K562 (cell line): ENCODE results near the gene CD101. TPM values are rescaled to one million over a fixed set of nuclear protein-coding genes. Genes with fewer than 3 reads are reported as not detected.

Source experiments
- BMI1 ChIP-seq: fragments of 150-350 bp; IDR thresholded peaks from 2 replicates; pipeline ENCODE4 v1.6.1; 2014; ENCODE audit warnings: low read length
- CBFA2T2 ChIP-seq: fragments of 450-650 bp; conservative IDR thresholded peaks from 2 replicates; pipeline ENCODE4 v1.6.1; 2017; ENCODE audit warnings: mild to moderate bottlenecking
- HDAC3 ChIP-seq: fragments of 450-650 bp; IDR thresholded peaks from 2 replicates; pipeline ENCODE4 v1.6.1; 2018; ENCODE audit warnings: borderline replicate concordance, mild to moderate bottlenecking, moderate library complexity; ENCODE audit not compliant: partially characterized antibody
- JUND ChIP-seq, 2 experiments: IDR thresholded peaks; 2 replicates in 1 of 2; 3 replicates in 1 of 2; pipeline ENCODE4 v1.6.1; 2011; ENCODE audit warnings: borderline replicate concordance in 2 of 2, low read depth in 2 of 2, low read length in 2 of 2, improper control_type of control experiment in 1 of 2, missing biosample characterization in 1 of 2, missing genetic modification characterization in 1 of 2, missing genetic modification reagents in 1 of 2
- MAFK ChIP-seq: IDR thresholded peaks from 2 replicates; pipeline ENCODE4 v1.6.1; 2011; ENCODE audit warnings: low read length, improper control_type of control experiment
- NCOA6 ChIP-seq: fragments of 450-650 bp; IDR thresholded peaks from 2 replicates; pipeline ENCODE4 v1.6.1; 2017; ENCODE audit warnings: mild to moderate bottlenecking
- polyA plus RNA-seq, 8 experiments: library from polyadenylated mRNA; depleted of rRNA in 4 of 8; stranded (reverse) in 5 of 8; unstranded in 3 of 8; fragments of >200 nt; fragmentation: Nextera tagmentation in 2 of 8; fragmentation: Illumina TruSeq in 1 of 8; extraction: Ambion mirVana in 2 of 8; extraction: Trizol in 1 of 8; gene quantifications; 2 replicates each; pipeline versions ENCODE4 v1.2.1 to v1.2.3, GENCODE V29; 2011 to 2014; ENCODE audit warnings: inconsistent platforms in 1 of 8, missing spikeins in 1 of 8
- total RNA-seq, 7 experiments: library from RNA; depleted of rRNA in 6 of 7; stranded (reverse); fragments of >200 nt in 6 of 7; fragmentation: Illumina TruSeq in 2 of 7; extraction: Trizol in 2 of 7; gene quantifications; 2 replicates each; pipeline versions ENCODE4 v1.2.1 to v1.2.3, GENCODE V29; 2011 to 2021; ENCODE audit warnings: low replicate concordance in 1 of 7
- TF ChIP-seq, protein P1 (sequence below): fragments of 450-650 bp; IDR thresholded peaks from 2 replicates; pipeline ENCODE4 v1.6.1; 2016; ENCODE audit warnings: antibody characterized with exemption
- TF ChIP-seq, protein P2 (sequence below): fragments of 250-450 bp; sonication (Bioruptor Pico); IDR thresholded peaks from 2 replicates; pipeline ENCODE4 v1.8.0; 2021; ENCODE audit warnings: mild to moderate bottlenecking, moderate library complexity
- TF ChIP-seq, protein P3 (sequence below), 3 experiments: IDR thresholded peaks in 2 of 3; conservative IDR thresholded peaks in 1 of 3; 2 replicates each; pipeline ENCODE4 v1.5.1; 2011 to 2012; ENCODE audit warnings: low read length in 3 of 3, mild to moderate bottlenecking in 3 of 3, control low read depth in 2 of 3, improper control_type of control experiment in 1 of 3, inconsistent platforms in 1 of 3, low read depth in 1 of 3, mixed read lengths in 1 of 3, moderate library complexity in 1 of 3; ENCODE audit not compliant: insufficient read depth in 2 of 3
- TF ChIP-seq, protein P4 (sequence below): IDR thresholded peaks from 3 replicates; pipeline ENCODE4 v1.6.1; 2011; ENCODE audit warnings: borderline replicate concordance, mild to moderate bottlenecking, moderate library complexity; ENCODE audit not compliant: insufficient read length; ENCODE audit errors: extremely low read depth
- TF ChIP-seq, protein P5 (sequence below), 2 experiments: IDR thresholded peaks in 1 of 2; conservative IDR thresholded peaks in 1 of 2; 2 replicates each; pipeline ENCODE4 v1.6.1; 2016; ENCODE audit warnings: low read depth in 2 of 2, mild to moderate bottlenecking in 1 of 2, missing compliant biosample characterization in 1 of 2, missing genetic modification characterization in 1 of 2, moderate library complexity in 1 of 2
- TF ChIP-seq, protein P6 (sequence below), 2 experiments: IDR thresholded peaks; 2 replicates each; pipeline ENCODE4 v1.6.1; 2011; ENCODE audit warnings: borderline replicate concordance in 1 of 2, control low read depth in 1 of 2, low read depth in 1 of 2, low read length in 1 of 2, mild to moderate bottlenecking in 1 of 2, mixed read lengths in 1 of 2, moderate library complexity in 1 of 2; ENCODE audit not compliant: insufficient read depth in 1 of 2, insufficient read length in 1 of 2, poor library complexity in 1 of 2, severe bottlenecking in 1 of 2; ENCODE audit errors: extremely low read depth in 1 of 2

Gene CD101
- total and polyA plus RNA-seq, 9 of the 15 experiments (the other 6 are each of a cell fraction or from before 2014, with no cell fraction given) = 0.04 to 1.1 (median 0.20) TPM

DNA sequence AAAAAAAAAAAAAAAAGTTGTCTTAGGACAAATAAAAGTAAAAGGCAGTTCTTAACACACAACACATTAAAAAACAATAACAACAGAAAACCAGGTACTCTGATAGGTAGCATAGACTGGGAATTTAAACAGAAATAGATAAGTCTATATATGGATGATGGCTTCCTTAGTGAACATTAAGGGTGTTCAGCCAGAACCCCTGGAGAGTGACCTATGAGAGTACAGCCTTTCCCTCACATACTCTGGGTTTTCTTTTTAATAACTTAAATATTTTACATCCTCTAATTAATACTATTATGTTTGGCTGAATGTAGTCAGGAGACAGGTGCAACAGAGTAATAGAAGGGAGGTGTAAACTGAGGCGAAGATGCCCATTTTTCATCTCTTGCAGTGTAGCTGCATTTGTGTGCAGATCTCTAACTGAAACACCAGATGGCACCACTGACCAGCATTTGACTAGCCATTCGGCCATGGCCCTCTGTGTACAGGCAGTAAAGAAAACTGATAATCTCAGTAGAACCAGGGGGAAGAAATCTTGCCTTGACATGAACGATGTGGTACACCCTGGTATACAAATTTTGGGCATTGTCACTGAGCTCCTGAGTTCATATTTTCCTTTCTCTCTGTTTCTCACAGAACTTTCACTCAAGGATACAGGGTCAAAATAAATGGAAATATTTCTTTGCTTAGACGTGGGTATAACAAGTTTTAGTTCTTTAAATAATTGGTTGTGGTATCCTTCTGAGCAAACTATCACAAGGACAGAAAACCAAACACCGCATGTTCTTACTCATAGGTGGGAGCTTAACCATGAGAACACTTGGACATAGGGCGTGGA is 66.2 kb downstream of the CD101 start (continued):
- TF ChIP-seq, protein P1, sequence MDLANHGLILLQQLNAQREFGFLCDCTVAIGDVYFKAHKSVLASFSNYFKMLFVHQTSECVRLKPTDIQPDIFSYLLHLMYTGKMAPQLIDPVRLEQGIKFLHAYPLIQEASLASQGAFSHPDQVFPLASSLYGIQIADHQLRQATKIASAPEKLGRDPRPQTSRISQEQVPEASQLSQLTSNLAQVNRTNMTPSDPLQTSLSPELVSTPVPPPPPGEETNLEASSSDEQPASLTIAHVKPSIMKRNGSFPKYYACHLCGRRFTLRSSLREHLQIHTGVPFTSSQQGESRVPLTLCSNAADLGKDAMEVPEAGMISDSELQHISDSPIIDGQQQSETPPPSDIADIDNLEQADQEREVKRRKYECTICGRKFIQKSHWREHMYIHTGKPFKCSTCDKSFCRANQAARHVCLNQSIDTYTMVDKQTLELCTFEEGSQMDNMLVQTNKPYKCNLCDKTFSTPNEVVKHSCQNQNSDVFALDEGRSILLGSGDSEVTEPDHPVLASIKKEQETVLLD = no peak
- TF ChIP-seq BMI1 = no peak
- TF ChIP-seq, protein P2, sequence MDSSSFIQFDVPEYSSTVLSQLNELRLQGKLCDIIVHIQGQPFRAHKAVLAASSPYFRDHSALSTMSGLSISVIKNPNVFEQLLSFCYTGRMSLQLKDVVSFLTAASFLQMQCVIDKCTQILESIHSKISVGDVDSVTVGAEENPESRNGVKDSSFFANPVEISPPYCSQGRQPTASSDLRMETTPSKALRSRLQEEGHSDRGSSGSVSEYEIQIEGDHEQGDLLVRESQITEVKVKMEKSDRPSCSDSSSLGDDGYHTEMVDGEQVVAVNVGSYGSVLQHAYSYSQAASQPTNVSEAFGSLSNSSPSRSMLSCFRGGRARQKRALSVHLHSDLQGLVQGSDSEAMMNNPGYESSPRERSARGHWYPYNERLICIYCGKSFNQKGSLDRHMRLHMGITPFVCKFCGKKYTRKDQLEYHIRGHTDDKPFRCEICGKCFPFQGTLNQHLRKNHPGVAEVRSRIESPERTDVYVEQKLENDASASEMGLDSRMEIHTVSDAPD (CRISPR knock-in tag) = no peak
- TF ChIP-seq NCOA6 = no peak
- TF ChIP-seq, protein P3, sequence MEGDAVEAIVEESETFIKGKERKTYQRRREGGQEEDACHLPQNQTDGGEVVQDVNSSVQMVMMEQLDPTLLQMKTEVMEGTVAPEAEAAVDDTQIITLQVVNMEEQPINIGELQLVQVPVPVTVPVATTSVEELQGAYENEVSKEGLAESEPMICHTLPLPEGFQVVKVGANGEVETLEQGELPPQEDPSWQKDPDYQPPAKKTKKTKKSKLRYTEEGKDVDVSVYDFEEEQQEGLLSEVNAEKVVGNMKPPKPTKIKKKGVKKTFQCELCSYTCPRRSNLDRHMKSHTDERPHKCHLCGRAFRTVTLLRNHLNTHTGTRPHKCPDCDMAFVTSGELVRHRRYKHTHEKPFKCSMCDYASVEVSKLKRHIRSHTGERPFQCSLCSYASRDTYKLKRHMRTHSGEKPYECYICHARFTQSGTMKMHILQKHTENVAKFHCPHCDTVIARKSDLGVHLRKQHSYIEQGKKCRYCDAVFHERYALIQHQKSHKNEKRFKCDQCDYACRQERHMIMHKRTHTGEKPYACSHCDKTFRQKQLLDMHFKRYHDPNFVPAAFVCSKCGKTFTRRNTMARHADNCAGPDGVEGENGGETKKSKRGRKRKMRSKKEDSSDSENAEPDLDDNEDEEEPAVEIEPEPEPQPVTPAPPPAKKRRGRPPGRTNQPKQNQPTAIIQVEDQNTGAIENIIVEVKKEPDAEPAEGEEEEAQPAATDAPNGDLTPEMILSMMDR (IDR thresholded peaks at IDR 0.05 in 2 of 3, conservative IDR thresholded peaks at IDR 0.05 in 1 of 3; ENCODE audit: insufficient read depth in 2 of 3, low read depth in 1 of 3, low read length in 3 of 3) = peak; percentile 79 to 90 (median 88)
- TF ChIP-seq, protein P4, sequence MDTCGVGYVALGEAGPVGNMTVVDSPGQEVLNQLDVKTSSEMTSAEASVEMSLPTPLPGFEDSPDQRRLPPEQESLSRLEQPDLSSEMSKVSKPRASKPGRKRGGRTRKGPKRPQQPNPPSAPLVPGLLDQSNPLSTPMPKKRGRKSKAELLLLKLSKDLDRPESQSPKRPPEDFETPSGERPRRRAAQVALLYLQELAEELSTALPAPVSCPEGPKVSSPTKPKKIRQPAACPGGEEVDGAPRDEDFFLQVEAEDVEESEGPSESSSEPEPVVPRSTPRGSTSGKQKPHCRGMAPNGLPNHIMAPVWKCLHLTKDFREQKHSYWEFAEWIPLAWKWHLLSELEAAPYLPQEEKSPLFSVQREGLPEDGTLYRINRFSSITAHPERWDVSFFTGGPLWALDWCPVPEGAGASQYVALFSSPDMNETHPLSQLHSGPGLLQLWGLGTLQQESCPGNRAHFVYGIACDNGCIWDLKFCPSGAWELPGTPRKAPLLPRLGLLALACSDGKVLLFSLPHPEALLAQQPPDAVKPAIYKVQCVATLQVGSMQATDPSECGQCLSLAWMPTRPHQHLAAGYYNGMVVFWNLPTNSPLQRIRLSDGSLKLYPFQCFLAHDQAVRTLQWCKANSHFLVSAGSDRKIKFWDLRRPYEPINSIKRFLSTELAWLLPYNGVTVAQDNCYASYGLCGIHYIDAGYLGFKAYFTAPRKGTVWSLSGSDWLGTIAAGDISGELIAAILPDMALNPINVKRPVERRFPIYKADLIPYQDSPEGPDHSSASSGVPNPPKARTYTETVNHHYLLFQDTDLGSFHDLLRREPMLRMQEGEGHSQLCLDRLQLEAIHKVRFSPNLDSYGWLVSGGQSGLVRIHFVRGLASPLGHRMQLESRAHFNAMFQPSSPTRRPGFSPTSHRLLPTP = no peak
- TF ChIP-seq, protein P5, sequence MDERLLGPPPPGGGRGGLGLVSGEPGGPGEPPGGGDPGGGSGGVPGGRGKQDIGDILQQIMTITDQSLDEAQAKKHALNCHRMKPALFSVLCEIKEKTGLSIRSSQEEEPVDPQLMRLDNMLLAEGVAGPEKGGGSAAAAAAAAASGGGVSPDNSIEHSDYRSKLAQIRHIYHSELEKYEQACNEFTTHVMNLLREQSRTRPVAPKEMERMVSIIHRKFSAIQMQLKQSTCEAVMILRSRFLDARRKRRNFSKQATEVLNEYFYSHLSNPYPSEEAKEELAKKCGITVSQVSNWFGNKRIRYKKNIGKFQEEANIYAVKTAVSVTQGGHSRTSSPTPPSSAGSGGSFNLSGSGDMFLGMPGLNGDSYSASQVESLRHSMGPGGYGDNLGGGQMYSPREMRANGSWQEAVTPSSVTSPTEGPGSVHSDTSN (CRISPR knock-in tag; IDR thresholded peaks at IDR 0.05; ENCODE audit: low read depth) = no peak
- TF ChIP-seq, protein P5 (tag; conservative IDR thresholded peaks at IDR 0.05; ENCODE audit: low read depth) = no peak
- TF ChIP-seq HDAC3 = no peak
- TF ChIP-seq, protein P6, sequence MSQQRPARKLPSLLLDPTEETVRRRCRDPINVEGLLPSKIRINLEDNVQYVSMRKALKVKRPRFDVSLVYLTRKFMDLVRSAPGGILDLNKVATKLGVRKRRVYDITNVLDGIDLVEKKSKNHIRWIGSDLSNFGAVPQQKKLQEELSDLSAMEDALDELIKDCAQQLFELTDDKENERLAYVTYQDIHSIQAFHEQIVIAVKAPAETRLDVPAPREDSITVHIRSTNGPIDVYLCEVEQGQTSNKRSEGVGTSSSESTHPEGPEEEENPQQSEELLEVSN (IDR thresholded peaks at IDR 0.05; ENCODE audit: borderline replicate concordance in 1 of 2, extremely low read depth in 1 of 2, insufficient read depth in 1 of 2, insufficient read length in 1 of 2, low read depth in 1 of 2, low read length in 1 of 2, poor library complexity in 1 of 2, severe bottlenecking in 1 of 2) = no peak
- no peak for TF ChIP-seq CBFA2T2
- TF ChIP-seq JUND (IDR thresholded peaks at IDR 0.05; ENCODE audit: borderline replicate concordance, low read depth, low read length) = 0 out of 2 replicates have a peak, but pooled peaks have one; percentile 3
- no peak for TF ChIP-seq JUND (tag; IDR thresholded peaks at IDR 0.05; ENCODE audit: borderline replicate concordance, low read depth, low read length)
- peak; percentile 31; the same call in 1 of the 2 replicates for TF ChIP-seq MAFK
